IPS-18c (cell line): ENCODE results near the gene SOX13.
A peak's percentile ranks its signal among the peaks of the same experiment; 100 is the strongest.
"Not testable (repeated sequence)": the region's sequence is repeated elsewhere in the genome, so short reads cannot be mapped to it uniquely, and the experiment has no call there.

ENCODE experiments used
- H3K4me3 ChIP-seq: 2 replicates; pipeline ENCODE4 v1.7.0; 2013; ENCODE audit warnings: low read depth, mild to moderate bottlenecking, low read length, moderate library complexity; ENCODE audit not compliant: insufficient read depth
- H3K9me3 ChIP-seq: one replicate; pipeline ENCODE4 v1.6.1; 2013; ENCODE audit warnings: mild to moderate bottlenecking, low read length, moderate library complexity; ENCODE audit not compliant: control insufficient read depth, insufficient read depth

The SOX13 gene

GRCh38 chr1:204072931-204073836 is at the start of gene SOX13:
TSS of gene SOX13 (plus strand) at chr1:204073115. CDS start at chr1:204112916, 39,801 bp downstream.
- Histone ChIP-seq H3K9me3 (no peaks in the 10 kb centered on the region), H3K4me3 (peak within 1 kb of the TSS; percentile 71)

- no peak overlapping the region for H3K4me3 ChIP-seq
Observed at GRCh38 chr1:204025917-204026707, 46.8 kb upstream of the SOX13 start.

GRCh38 chr1:204027446-204027845 is 45.5 kb upstream of the SOX13 start:
- H3K9me3 ChIP-seq: no peaks in the 10 kb centered on the region
- H3K4me3 ChIP-seq: no peak overlapping the region

More at GRCh38 chr1:204025917-204026707, 46.8 kb upstream of the SOX13 start:
- H3K9me3 ChIP-seq: no peaks in the 10 kb centered on the region

- Histone ChIP-seq H3K4me3 (no peak overlapping the region), H3K9me3 (no peaks in the 10 kb centered on the region)
Observed at GRCh38 chr1:204029016-204029415, 43.9 kb upstream of the SOX13 start.

- H3K9me3 ChIP-seq: no peaks in the 10 kb centered on the region
- H3K4me3 ChIP-seq: no peak overlapping the region
Observed at GRCh38 chr1:204031098-204031710, 41.7 kb upstream of the SOX13 start.

- H3K9me3 ChIP-seq: no peaks in the 10 kb centered on the region
- H3K4me3 ChIP-seq: no peak overlapping the region
Observed at GRCh38 chr1:204032642-204033235, 40.2 kb upstream of the SOX13 start.

- Histone ChIP-seq H3K4me3 (no peak overlapping the region), H3K9me3 (no peaks in the 10 kb centered on the region)
Observed at GRCh38 chr1:204033306-204033705, 39.6 kb upstream of the SOX13 start.

- no peaks in the 10 kb centered on the region for H3K9me3 ChIP-seq
- no peak overlapping the region for H3K4me3 ChIP-seq
Observed at GRCh38 chr1:204036882-204037655, 35.8 kb upstream of the SOX13 start.

- H3K4me3 ChIP-seq: no peak overlapping the region
- H3K9me3 ChIP-seq: peaks cover 2% of the 10 kb centered on the region
Observed at GRCh38 chr1:204041232-204041767, 31.6 kb upstream of the SOX13 start.

GRCh38 chr1:204041803-204042505 is 31.0 kb upstream of the SOX13 start:
- H3K9me3 ChIP-seq: peaks cover 2% of the 10 kb centered on the region
- no peak overlapping the region for H3K4me3 ChIP-seq

GRCh38 chr1:204042516-204042915 is 30.4 kb upstream of the SOX13 start:
- no peak overlapping the region for H3K4me3 ChIP-seq
- peaks cover 2% of the 10 kb centered on the region for H3K9me3 ChIP-seq

GRCh38 chr1:204043680-204044079 is 29.2 kb upstream of the SOX13 start:
- peaks cover 2% of the 10 kb centered on the region for H3K9me3 ChIP-seq

GRCh38 chr1:204044448-204044847 is 28.5 kb upstream of the SOX13 start:
- peaks cover 2% of the 10 kb centered on the region for H3K9me3 ChIP-seq

More at GRCh38 chr1:204043680-204044079, 29.2 kb upstream of the SOX13 start:
- no peak overlapping the region for H3K4me3 ChIP-seq

GRCh38 chr1:204045430-204045829 is 27.5 kb upstream of the SOX13 start:
- H3K4me3 ChIP-seq: no peak overlapping the region
- peaks cover 2% of the 10 kb centered on the region for H3K9me3 ChIP-seq

More at GRCh38 chr1:204044448-204044847, 28.5 kb upstream of the SOX13 start:
- H3K4me3 ChIP-seq: no peak overlapping the region

GRCh38 chr1:204046346-204046745 is 26.6 kb upstream of the SOX13 start:
- Histone ChIP-seq H3K9me3 (peaks cover 2% of the 10 kb centered on the region), H3K4me3 (no peak overlapping the region)

- H3K4me3 ChIP-seq: not testable (repeated sequence)
Observed at GRCh38 chr1:204048796-204049195, 24.1 kb upstream of the SOX13 start.

More at GRCh38 chr1:204048796-204049195, 24.1 kb upstream of the SOX13 start:
- H3K9me3 ChIP-seq: not testable (repeated sequence)
